Left ventricle myocardium superior (tissue), 1 donor: ENCODE data around the gene TTC21A. TPM values are rescaled to one million over a fixed set of nuclear protein-coding genes. Genes with fewer than 3 reads are reported as not detected.
A peak's percentile ranks its signal among the peaks of the same experiment; 100 is the strongest.
"Not testable (repeated sequence)": the region's sequence is repeated elsewhere in the genome, so short reads cannot be mapped to it uniquely, and the experiment has no call there.

Experiments
- ATAC-seq: fragments of 200-7000 bp; cut with Tn5 transposase; one replicate; pipeline ENCODE4 v1.9.1; 2020; ENCODE audit warnings: mild to moderate bottlenecking, moderate library complexity
- DNase-seq: peaks from one replicate; pipeline ENCODE4 v3.0.0-alpha.2; 2020
- intact Hi-C: fragments of 100-400 bp; cut with micrococcal nuclease; formaldehyde crosslinking; loops from one replicate; pipeline ENCODE4 v1.11.0; 2022
- total RNA-seq: library from RNA; stranded (reverse); fragmentation: NEBNext Ultra II Directional; extraction: Animal tissue kit (Norgen Biotek cat#: 25700); gene quantifications from one replicate; pipeline ENCODE4 v1.2.1, GENCODE V29; 2021
- donor health status: DM: no; HTN: yes; CAD: no; lungs with severe emphysema.

Gene TTC21A
- total RNA-seq, 1 donor from 2014 or later: 1.1 TPM

GRCh38 chr3:39168156-39168780 is 60.8 kb downstream of the TTC21A start:
- DNase-seq: no peak
- intact Hi-C loops: no loop called here
- no peak for ATAC-seq

- intact Hi-C loops: no loop called here
- no peak for DNase-seq
- no peak for ATAC-seq
Observed at GRCh38 chr3:39169712-39170111, 62.2 kb downstream of the TTC21A start.

- DNase-seq (no peak), ATAC-seq (no peak)
- intact Hi-C loops: no loop called here
Observed at GRCh38 chr3:39170461-39170860, 63.0 kb downstream of the TTC21A start.

- ATAC-seq, DNase-seq, intact Hi-C loops: not testable (repeated sequence)
Observed at GRCh38 chr3:39170877-39171276, 63.4 kb downstream of the TTC21A start.

- intact Hi-C loops: no loop called here
- DNase-seq: no peak
- no peak for ATAC-seq
Observed at GRCh38 chr3:39171860-39172259, 64.4 kb downstream of the TTC21A start.

- intact Hi-C loops: no loop called here
- DNase-seq: no peak
- ATAC-seq: no peak
Observed at GRCh38 chr3:39173318-39174125, 66.0 kb downstream of the TTC21A start.

- intact Hi-C loops: no loop called here
Observed at GRCh38 chr3:39176025-39176714, 68.7 kb downstream of the TTC21A start.

GRCh38 chr3:39177708-39178332 is 70.3 kb downstream of the TTC21A start:
- DNase-seq (peak; percentile 90), ATAC-seq (peak; percentile 57)
- intact Hi-C loops: no loop called here

More at GRCh38 chr3:39176025-39176714, 68.7 kb downstream of the TTC21A start:
- ATAC-seq: no peak
- DNase-seq: no peak

GRCh38 chr3:39178553-39178952 is 71.1 kb downstream of the TTC21A start:
- no peak for ATAC-seq
- DNase-seq: no peak
- intact Hi-C loops: no loop called here

- DNase-seq: no peak
- no peak for ATAC-seq
- intact Hi-C loops: no loop called here
Observed at GRCh38 chr3:39180183-39180545, 72.7 kb downstream of the TTC21A start.

- intact Hi-C loops: no loop called here
- ATAC-seq (peak; percentile 84), DNase-seq (peak; percentile 97)
Observed at GRCh38 chr3:39180546-39181346, 73.3 kb downstream of the TTC21A start.

GRCh38 chr3:39181408-39182335 is 74.2 kb downstream of the TTC21A start:
- DNase-seq (no peak), ATAC-seq (no peak)
- intact Hi-C loops: no loop called here

- intact Hi-C loops: no loop called here
- DNase-seq (no peak), ATAC-seq (no peak)
Observed at GRCh38 chr3:39183211-39184080, 76.0 kb downstream of the TTC21A start.

- intact Hi-C loops: no loop called here
- DNase-seq: peak; percentile 54
Observed at GRCh38 chr3:39184081-39184967, 76.8 kb downstream of the TTC21A start.

GRCh38 chr3:39184968-39185285 is 77.4 kb downstream of the TTC21A start:
- intact Hi-C loops: no loop called here
- DNase-seq: no peak
- no peak for ATAC-seq

More at GRCh38 chr3:39184081-39184967, 76.8 kb downstream of the TTC21A start:
- no peak for ATAC-seq

GRCh38 chr3:39185326-39185958 is 78.0 kb downstream of the TTC21A start:
- no peak for ATAC-seq
- intact Hi-C loops: no loop called here

More at GRCh38 chr3:39185326-39185958, 78.0 kb downstream of the TTC21A start:
- no peak for DNase-seq
